Endothelial cell of umbilical vein (primary cell): ENCODE measurements around the gene ZNF407. TPM values are rescaled to one million over a fixed set of nuclear protein-coding genes. Genes with fewer than 3 reads are reported as not detected.
"Not testable (repeated sequence)": the region's sequence is repeated elsewhere in the genome, so short reads cannot be mapped to it uniquely, and the experiment has no call there.

ENCODE experiments used
- BruUV-seq: library from RNA; stranded (reverse); fragments of 400-500 nt; replicated peaks from 2 replicates; lab custom pipeline; 2021; lab: Mats Ljungman, UMichigan
- CTCF ChIA-PET: fragments of 300-600, 350-600 bp; sonication (Branson Sonifier 250); formaldehyde crosslinking; loops from one replicate; lab custom pipeline; 2021; ENCODE audit warnings: antibody characterized with exemption, inconsistent platforms; lab: Charles Lee
- POLR2A ChIA-PET: fragments of 300-600, 350-600 bp; sonication (Branson Sonifier 250); formaldehyde crosslinking; loops from one replicate; lab custom pipeline; 2021; ENCODE audit warnings: antibody characterized with exemption, inconsistent platforms; lab: Charles Lee
- DNase-seq: peaks from one replicate; pipeline ENCODE4 v3.0.0-alpha.2; 2011; ENCODE audit warnings: low read depth, low spot score
- FAIRE-seq: peaks from 2 replicates; lab custom pipeline; 2011; peaks lifted over from hg19 to GRCh38; lab: Jason Lieb, UNC
- H2AFZ ChIP-seq: 2 replicates; pipeline ENCODE4 v1.6.0; 2012; ENCODE audit warnings: low read depth, low read length, control low read depth, inconsistent platforms
- H3K27ac ChIP-seq: 2 replicates; pipeline ENCODE4 v1.5.1; 2011; ENCODE audit warnings: low read depth, mild to moderate bottlenecking, control low read depth, low read length, moderate library complexity; ENCODE audit not compliant: insufficient read depth
- H3K27me3 ChIP-seq, 2 experiments: 2 replicates each; pipeline versions ENCODE4 v1.6.0 to v1.6.1; 2011; ENCODE audit warnings: low read length in 2 of 2, mixed read lengths in 1 of 2; ENCODE audit not compliant: control insufficient read depth in 2 of 2, insufficient read depth in 2 of 2
- H3K36me3 ChIP-seq, 2 experiments: 2 replicates in 1 of 2; 3 replicates in 1 of 2; pipeline ENCODE4 v1.5.1; 2011; ENCODE audit warnings: low read length in 2 of 2, mild to moderate bottlenecking in 1 of 2, moderate library complexity in 1 of 2; ENCODE audit not compliant: control insufficient read depth in 2 of 2, insufficient read depth in 2 of 2; ENCODE audit errors: extremely low read depth in 1 of 2
- H3K4me1 ChIP-seq: 3 replicates; pipeline ENCODE4 v1.5.1; 2011; ENCODE audit warnings: mild to moderate bottlenecking, low read length; ENCODE audit not compliant: control insufficient read depth, insufficient read depth; ENCODE audit errors: extremely low read depth
- H3K4me2 ChIP-seq: 2 replicates; pipeline ENCODE4 v1.6.1; 2011; ENCODE audit warnings: low read length, control low read depth, mixed read lengths; ENCODE audit not compliant: insufficient read depth
- H3K4me3 ChIP-seq, 3 experiments: fragments of 200-600 bp in 1 of 3; sonication (generic), shearing (Covaris generic) in 1 of 3; replicated peaks in 1 of 3; 2 replicates each; pipeline ENCODE4 v1.5.1; 2011 to 2016; ENCODE audit warnings: control low read depth in 3 of 3, low read length in 3 of 3, mild to moderate bottlenecking in 2 of 3, inconsistent platforms in 1 of 3, low read depth in 1 of 3, moderate library complexity in 1 of 3; ENCODE audit not compliant: insufficient read depth in 1 of 3
- H3K79me2 ChIP-seq: 2 replicates; pipeline ENCODE4 v1.6.0; 2012; ENCODE audit warnings: low read length, inconsistent platforms; ENCODE audit not compliant: control insufficient read depth, insufficient read depth
- H3K9ac ChIP-seq: replicated peaks from 2 replicates; pipeline ENCODE3; 2011; ENCODE audit warnings: low read length, control low read depth; ENCODE audit not compliant: insufficient read depth; ENCODE audit errors: extremely low read depth
- H3K9me1 ChIP-seq: replicated peaks from 3 replicates; pipeline ENCODE4 v1.6.0; 2011; ENCODE audit warnings: mild to moderate bottlenecking, low read length; ENCODE audit not compliant: control insufficient read depth, insufficient read depth; ENCODE audit errors: extremely low read depth
- H3K9me3 ChIP-seq: replicated peaks from 2 replicates; pipeline ENCODE4 v1.5.1; 2012; ENCODE audit warnings: low read length, inconsistent platforms; ENCODE audit not compliant: control insufficient read depth, insufficient read depth
- H4K20me1 ChIP-seq: replicated peaks from 2 replicates; pipeline ENCODE3; 2011; ENCODE audit warnings: mild to moderate bottlenecking, low read length; ENCODE audit not compliant: control insufficient read depth, insufficient read depth; ENCODE audit errors: extremely low read depth
- EZH2 ChIP-seq: IDR thresholded peaks from 2 replicates; pipeline ENCODE4 v1.6.1; 2012; ENCODE audit warnings: borderline replicate concordance, low read depth, mild to moderate bottlenecking, moderate library complexity, low read length, inconsistent platforms; ENCODE audit not compliant: severe bottlenecking
- FOS ChIP-seq: IDR thresholded peaks from 2 replicates; pipeline ENCODE4 v1.6.1; 2011; ENCODE audit warnings: mild to moderate bottlenecking, low read length, moderate library complexity, borderline replicate concordance; ENCODE audit not compliant: insufficient read depth
- GATA2 ChIP-seq: IDR thresholded peaks from 2 replicates; pipeline ENCODE4 v1.7.0; 2011; ENCODE audit warnings: low read depth, mild to moderate bottlenecking, moderate library complexity, mixed read lengths, low read length; ENCODE audit not compliant: insufficient read length, insufficient read depth
- JUN ChIP-seq: IDR thresholded peaks from 2 replicates; pipeline ENCODE4 v1.6.1; 2011; ENCODE audit warnings: borderline replicate concordance, low read depth; ENCODE audit not compliant: insufficient read length, insufficient read depth
- MYC ChIP-seq: IDR thresholded peaks from one replicate; pipeline ENCODE4 v1.6.1; 2011; ENCODE audit warnings: mild to moderate bottlenecking, low read depth, low read length
- POLR2A ChIP-seq: IDR thresholded peaks from 2 replicates; pipeline ENCODE4 v1.6.1; 2012; ENCODE audit warnings: low read depth, mild to moderate bottlenecking, control low read depth, low read length
- POLR2AphosphoS5 ChIP-seq: IDR thresholded peaks from 2 replicates; pipeline ENCODE4 v1.6.1; 2012; ENCODE audit warnings: low read depth, mild to moderate bottlenecking, control low read depth, low read length, moderate library complexity; ENCODE audit not compliant: insufficient read depth
- dilution Hi-C: fragments of 300-500 bp; cut with MboI; formaldehyde crosslinking; loops from one replicate; pipeline ENCODE4 v1.15.0; 2019; ENCODE audit warnings: low sequenced_read_pairs; ENCODE audit not compliant: extremely low pct_ligation_motif_present
- intact Hi-C: fragments of 100-400 bp; cut with micrococcal nuclease; formaldehyde crosslinking; loops from one replicate; pipeline ENCODE4 v1.10.0; 2022
- polyA plus RNA-seq, 4 experiments: library from polyadenylated mRNA; depleted of rRNA in 3 of 4; stranded (reverse) in 3 of 4; unstranded in 1 of 4; fragments of >200 nt; gene quantifications; 2 replicates each; pipeline versions ENCODE4 v1.2.1 to v1.2.3, GENCODE V29; 2011 to 2012; ENCODE audit warnings: missing spikeins in 1 of 4
- total RNA-seq: library from RNA; stranded (reverse); gene quantifications from 2 replicates; pipeline ENCODE4 v1.2.3, GENCODE V29; 2021
- TF ChIP-seq, protein P1 (sequence below): IDR thresholded peaks from 2 replicates; pipeline ENCODE4 v1.6.1; 2011; ENCODE audit not compliant: insufficient read depth, insufficient read length
- TF ChIP-seq, protein P2 (sequence below), 2 donors: IDR thresholded peaks; 1 replicate in 1 of 2; 2 replicates in 1 of 2; pipeline ENCODE4 v1.5.1; 2011; ENCODE audit warnings: low read length in 2 of 2, mild to moderate bottlenecking in 2 of 2, moderate library complexity in 2 of 2, control low read depth in 1 of 2, inconsistent platforms in 1 of 2, low read depth in 1 of 2; ENCODE audit not compliant: insufficient read depth in 1 of 2; ENCODE audit errors: extremely low read depth in 1 of 2

ZNF407 gene
- total and polyA plus RNA-seq, 2 donors (not counting 3 experiments of a cell fraction or from before 2014, with no cell fraction given), result 3.8 to 20.1 TPM

DNA sequence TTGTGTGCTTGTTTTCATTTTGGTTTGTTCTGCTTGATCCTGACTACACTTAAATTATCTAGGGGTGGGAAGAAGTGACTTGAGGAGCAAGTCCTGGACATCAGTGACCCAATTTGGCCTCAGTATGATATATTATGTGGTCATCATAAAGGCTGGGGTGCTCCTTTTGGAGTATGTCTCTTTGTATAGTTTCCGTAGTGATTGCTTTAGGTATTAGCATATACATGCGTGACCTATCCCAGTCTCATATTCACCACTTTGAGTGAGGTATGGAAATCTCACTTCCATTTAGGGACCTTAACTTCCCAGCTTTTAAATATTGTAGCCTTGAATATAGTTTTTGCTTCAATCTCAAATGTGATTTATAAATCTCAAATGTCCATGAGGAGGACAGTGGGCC, 370.3 kb downstream of the ZNF407 start:
- Histone ChIP-seq H3K4me2 (no peak overlapping the region), H4K20me1 (no peaks in the 10 kb centered on the region), H3K36me3 (no peaks in the 10 kb centered on the region), H3K9me3 (no peaks in the 10 kb centered on the region), H2AFZ (no peak overlapping the region), H3K79me2 (no peaks in the 10 kb centered on the region), H3K9me1 (no peaks in the 10 kb centered on the region), H3K4me3 (no peak overlapping the region), H3K27me3 (no peaks in the 10 kb centered on the region), H3K27ac (no peak overlapping the region), H3K4me1 (no peaks in the 10 kb centered on the region), H3K9ac (no peak overlapping the region)
- no peak for TF ChIP-seq POLR2AphosphoS5
- no peak for TF ChIP-seq POLR2A
- TF ChIP-seq FOS, result no peak
- TF ChIP-seq JUN, result no peak
- TF ChIP-seq, protein P1, sequence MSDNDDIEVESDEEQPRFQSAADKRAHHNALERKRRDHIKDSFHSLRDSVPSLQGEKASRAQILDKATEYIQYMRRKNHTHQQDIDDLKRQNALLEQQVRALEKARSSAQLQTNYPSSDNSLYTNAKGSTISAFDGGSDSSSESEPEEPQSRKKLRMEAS, result no peak
- TF ChIP-seq GATA2, result no peak
- no peak for TF ChIP-seq MYC
- TF ChIP-seq, protein P2, sequence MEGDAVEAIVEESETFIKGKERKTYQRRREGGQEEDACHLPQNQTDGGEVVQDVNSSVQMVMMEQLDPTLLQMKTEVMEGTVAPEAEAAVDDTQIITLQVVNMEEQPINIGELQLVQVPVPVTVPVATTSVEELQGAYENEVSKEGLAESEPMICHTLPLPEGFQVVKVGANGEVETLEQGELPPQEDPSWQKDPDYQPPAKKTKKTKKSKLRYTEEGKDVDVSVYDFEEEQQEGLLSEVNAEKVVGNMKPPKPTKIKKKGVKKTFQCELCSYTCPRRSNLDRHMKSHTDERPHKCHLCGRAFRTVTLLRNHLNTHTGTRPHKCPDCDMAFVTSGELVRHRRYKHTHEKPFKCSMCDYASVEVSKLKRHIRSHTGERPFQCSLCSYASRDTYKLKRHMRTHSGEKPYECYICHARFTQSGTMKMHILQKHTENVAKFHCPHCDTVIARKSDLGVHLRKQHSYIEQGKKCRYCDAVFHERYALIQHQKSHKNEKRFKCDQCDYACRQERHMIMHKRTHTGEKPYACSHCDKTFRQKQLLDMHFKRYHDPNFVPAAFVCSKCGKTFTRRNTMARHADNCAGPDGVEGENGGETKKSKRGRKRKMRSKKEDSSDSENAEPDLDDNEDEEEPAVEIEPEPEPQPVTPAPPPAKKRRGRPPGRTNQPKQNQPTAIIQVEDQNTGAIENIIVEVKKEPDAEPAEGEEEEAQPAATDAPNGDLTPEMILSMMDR (IDR thresholded peaks at IDR 0.05; ENCODE audit: extremely low read depth in 1 of 2, insufficient read depth in 1 of 2, low read depth in 1 of 2, low read length in 2 of 2), result no peak
- no peak for TF ChIP-seq EZH2
- POLR2A ChIA-PET, result no interaction called here
- dilution Hi-C loops (no loop called here), intact Hi-C loops (loop anchor here (10.0 kb wide), 1 partner anchor 507 kb away; no protein-coding TSS in a partner anchor)
- FAIRE-seq (no peak), DNase-seq (no peak)
- CTCF ChIA-PET, result interaction anchor here (1.3 kb wide), 1 partner anchor 8 kb away, joined by 3 read pairs; no protein-coding TSS in a partner anchor
- no TSS peak for BruUV-seq

DNA sequence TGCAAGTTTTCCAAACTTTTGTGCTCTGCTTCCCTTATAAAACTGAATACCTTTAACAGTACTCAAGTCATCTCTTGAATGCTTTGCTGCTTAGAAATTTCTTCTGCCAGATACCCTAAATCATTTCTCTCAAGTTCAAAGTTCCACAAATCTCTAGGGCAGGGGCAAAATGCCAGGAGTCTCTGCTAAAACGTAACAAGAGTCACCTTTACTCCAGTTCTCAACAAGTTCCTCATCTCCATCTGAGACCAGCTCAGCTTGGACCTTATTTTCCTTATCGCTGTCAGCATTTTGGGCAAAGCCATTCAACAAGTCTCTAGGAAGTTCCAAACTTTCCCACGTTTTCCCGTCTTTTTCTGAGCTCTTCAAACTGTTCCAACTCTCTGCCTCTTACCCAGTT, 373.7 kb downstream of the ZNF407 start:
- POLR2A ChIA-PET, H3K4me3 ChIP-seq, H3K9me3 ChIP-seq, H3K79me2 ChIP-seq, dilution Hi-C loops, H3K9ac ChIP-seq, BruUV-seq, H3K27me3 ChIP-seq, H4K20me1 ChIP-seq, H3K27ac ChIP-seq, H3K4me2 ChIP-seq, DNase-seq, H2AFZ ChIP-seq, H3K4me1 ChIP-seq, FAIRE-seq, H3K9me1 ChIP-seq, intact Hi-C loops, H3K36me3 ChIP-seq, CTCF ChIA-PET: not testable (repeated sequence)

DNA sequence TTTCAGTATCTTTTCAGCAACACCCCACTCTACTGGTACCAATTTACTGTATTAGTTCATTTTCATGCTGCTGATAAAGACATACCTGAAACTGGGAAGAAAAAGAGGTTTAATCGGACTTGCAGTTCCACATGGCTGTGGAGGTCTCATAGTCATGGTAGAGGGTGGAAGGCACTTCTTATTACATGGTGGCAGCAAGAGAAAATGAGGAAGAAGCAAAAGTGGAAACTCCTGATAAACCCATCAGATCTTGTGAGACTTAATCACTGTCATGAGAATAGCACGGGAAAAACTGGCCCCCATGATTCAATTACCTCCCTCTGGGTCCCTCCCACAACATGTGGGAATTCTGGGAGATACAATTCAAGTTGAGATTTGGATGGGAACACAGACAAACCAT, 374.1 kb downstream of the ZNF407 start:
- H3K9me1 ChIP-seq, dilution Hi-C loops, H2AFZ ChIP-seq, H3K36me3 ChIP-seq, DNase-seq, H3K4me3 ChIP-seq, H3K4me1 ChIP-seq, H3K9ac ChIP-seq, H4K20me1 ChIP-seq, intact Hi-C loops, H3K4me2 ChIP-seq, POLR2A ChIA-PET, FAIRE-seq, BruUV-seq, H3K9me3 ChIP-seq, H3K27me3 ChIP-seq, H3K27ac ChIP-seq, H3K79me2 ChIP-seq: not testable (repeated sequence)
- CTCF ChIA-PET, result interaction anchor here (0.6 to 1.4 kb wide), 4 partner anchors 8 to 236 kb away, joined by 3 to 7 read pairs (median 3); no protein-coding TSS in a partner anchor
